GM21576 (cell line): ENCODE results near the gene ZNRF2.
"Not testable (repeated sequence)": the region's sequence is repeated elsewhere in the genome, so short reads cannot be mapped to it uniquely, and the experiment has no call there.

ENCODE experiments used
- ATAC-seq: cut with Tn5 transposase; IDR thresholded peaks from one replicate; pipeline ENCODE4 v1.9.1; 2021; ENCODE audit warnings: mild to moderate bottlenecking, moderate library complexity; ENCODE audit not compliant: unreplicated experiment

ZNRF2 gene

DNA sequence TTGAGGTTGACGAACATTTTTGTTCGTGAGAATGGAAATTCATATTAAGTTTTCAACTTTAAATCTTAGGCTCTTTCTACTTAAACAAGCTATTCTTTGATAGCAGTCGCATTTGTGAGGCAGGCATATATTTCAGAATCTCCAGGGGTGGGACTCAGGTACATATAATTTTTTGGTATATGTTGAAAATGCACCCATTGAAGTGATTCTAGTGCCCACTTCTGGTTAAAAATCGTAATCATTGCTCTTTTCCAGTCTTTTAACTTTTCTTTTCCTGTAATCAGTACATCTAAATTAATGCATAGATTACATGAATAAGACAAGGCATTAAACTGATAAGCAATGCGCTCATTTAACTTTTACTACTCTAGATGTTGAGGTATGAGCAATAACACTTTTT lies 67.8 kb downstream of the ZNRF2 start:
- ATAC-seq, result no peak

DNA sequence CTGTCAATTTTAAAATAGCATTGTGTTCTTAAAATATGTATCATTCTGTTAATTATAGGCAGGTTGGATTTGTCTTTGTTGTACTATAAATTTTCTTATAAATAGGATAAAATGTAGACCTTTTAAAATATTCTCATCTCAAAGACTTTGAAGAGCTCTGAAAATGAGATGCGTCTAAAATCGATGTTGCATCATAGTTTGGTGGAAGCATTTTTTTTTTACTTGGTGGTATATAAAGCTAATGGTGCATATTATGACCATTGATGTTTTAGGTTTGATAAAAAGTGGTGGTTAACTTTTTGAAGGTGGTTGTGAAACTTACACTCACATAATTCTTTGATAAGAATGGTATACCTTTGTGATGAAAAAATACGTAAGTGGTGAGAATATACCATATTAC lies 69.1 kb downstream of the ZNRF2 start:
- ATAC-seq, result no peak

DNA sequence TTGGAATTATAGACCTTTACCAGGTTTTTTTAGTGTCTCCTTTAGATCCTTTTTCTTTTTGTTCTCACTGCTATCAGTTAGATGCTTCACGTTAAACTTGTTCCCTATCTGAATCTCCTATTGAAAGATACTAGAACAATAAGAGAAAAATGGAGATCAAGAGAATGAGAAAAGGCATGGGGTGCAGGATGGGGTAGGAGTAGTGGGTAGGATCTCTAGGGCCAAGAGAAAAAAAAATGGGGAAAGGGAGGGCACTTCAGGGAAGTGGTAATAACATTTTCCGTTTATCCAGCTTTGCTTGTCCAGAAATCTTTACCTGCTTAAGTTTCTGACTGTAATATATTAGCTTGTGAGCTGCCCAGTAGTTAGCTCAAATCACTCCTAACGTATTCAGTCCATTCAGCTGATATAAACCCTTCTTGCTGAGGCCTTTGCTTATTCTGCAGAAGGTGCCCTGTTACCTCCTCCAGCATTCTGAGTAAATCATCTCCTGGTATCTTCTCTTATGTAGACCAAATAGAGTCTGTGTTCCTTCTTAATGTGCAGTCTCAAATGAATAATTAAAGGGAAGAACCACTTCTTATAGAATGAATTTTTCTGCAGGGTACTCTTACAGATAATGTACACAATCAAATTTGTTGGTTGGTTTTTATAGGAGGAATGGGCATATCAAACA lies 69.7 kb downstream of the ZNRF2 start:
- ATAC-seq, result no peak

DNA sequence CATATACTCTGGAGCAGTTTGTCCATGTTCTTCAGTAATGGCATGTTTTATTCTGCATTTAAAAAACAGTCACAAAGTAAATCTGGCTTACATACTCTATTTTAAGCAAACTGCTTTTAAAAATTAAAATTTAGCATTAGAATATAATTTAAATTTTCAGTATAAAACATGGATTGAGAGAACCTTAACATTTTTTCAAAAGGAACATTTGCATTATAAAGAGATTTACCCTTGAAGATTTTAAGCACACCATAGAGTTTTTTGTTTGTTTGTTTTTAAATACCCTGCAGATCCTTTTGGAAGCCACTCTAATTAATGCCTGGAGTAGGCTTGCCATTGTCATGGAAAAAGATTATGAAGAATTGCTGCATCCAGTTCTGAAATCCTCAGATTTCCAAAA lies 70.4 kb downstream of the ZNRF2 start:
- no peak for ATAC-seq

DNA sequence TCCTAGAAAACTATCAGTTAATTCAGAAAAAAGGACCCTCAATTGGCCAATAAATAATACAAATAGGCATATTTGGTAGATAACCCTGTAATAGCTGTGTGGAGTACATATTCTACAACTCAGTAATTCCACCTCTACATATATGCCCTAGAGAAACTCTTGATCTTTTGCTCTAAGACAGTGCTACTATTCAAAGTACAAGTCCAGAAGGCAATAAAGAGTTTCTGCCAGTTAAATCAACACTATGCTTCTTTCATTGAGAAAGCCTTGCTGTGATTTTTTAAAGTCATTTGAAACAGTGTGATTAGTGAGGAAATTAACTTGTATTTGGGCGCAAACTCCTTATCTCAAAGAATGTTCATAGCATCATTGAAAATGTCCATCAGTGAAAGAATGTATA lies 75.6 kb downstream of the ZNRF2 start:
- no peak for ATAC-seq

DNA sequence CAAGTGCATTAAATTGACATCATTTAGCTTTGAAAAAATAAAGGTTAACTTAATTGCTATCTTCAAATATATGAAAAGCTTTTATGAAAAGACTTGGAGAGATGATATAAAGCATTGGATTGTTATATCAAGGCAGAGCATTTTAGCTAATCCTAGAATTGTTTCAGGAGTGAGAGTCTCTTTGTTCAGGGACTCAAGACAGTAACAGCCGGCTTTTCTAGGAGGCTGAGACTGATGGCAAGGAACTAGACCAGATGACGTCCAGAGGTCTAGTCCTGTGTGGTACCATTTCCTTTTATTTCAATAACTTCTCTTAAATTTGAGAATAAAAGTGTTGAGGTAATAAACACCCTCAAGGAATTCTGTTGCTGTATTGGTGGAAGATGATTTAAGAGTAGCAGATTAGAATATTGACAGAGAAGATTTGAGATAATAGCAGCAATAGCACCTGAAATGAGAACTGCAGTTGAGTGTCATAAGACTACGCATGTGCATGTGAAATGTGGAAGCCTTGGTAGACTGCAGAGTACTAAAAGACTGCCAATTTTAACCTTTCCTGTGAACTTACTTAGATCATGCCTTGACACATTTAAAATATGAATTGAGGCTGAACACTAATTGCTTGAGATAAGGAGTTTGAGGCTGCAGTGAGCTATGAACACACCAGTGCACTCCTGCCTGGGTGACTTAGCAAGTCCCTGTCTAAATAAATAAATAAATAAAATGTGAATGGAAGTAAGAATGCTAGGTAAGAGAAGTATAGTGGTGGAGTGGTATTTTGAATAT lies 79.6 kb downstream of the ZNRF2 start:
- no peak for ATAC-seq

DNA sequence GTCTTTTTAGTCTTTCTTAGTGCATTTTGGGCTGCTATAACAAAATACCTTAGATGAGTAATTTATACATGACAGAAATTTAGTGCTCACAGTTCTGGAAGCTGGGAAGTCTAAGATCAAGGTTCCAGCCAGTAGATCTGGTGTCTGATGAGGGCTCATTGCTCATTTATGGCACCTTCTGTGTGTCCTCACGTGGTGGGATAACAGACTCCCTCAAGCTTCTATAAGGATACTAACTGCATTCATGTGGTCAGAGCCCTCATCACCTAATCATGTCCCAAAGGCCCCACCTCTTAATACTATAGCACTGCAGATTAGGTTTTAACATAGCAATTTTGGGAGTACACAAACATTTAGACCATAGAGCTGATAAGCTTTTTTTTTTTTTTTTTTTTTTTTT lies 80.4 kb downstream of the ZNRF2 start:
- no peak for ATAC-seq

DNA sequence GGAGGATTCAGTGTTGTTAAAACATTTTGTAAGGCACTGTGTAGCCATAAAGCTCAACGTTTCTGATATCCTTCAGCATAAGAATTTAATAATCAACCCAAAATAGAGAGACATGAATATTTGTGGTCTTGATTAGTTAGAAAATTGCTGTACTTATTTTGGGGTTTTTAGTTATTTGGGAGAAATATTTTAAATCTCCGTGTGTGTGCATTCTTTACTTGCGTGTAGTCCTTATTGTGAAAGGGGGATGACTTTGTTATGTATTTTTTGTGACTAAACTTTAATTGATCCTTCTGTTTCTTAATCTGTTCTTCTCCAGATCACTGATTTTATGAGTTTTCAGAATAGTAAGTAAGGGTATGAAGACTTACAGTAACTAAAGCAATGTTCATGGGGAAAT lies 81.2 kb downstream of the ZNRF2 start:
- ATAC-seq, result no peak

DNA sequence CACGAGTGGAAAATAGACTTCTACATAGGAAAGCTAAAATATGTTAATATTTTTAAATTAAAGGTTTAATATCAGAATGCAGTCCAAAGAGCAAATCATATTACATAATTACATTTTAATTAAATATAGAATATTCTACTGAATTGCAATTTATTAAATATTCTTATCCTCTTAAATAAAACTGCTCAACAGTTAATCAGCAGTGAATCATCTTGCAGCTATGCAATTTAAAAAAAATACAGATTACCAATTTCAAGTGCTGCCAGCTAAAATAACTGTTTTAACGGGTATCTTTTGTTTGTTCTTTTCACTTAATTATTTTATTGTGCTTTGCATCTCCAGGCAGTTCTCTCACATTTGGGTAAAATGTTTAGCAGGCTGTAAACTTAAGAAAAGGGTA lies 82.2 kb downstream of the ZNRF2 start:
- ATAC-seq, result no peak

DNA sequence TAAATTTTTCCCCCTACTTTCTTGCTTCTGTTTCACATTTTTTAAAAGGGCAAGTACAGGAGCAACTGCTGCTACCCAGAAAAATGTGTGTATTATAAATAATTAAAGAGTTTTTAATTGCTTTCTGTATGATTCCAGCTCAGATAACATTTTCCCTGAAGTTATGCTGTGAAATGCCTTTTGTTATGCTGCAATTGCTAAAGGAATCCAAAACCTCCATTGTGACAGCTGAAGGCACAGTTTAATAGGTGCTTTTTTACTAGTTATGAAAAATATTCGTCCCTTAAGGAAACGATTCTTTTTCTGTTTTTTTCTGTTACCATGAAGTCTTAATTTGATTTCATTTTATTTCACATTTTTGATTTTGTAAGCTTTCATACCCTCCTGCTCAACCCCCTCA lies 83.2 kb downstream of the ZNRF2 start:
- ATAC-seq, result no peak

DNA sequence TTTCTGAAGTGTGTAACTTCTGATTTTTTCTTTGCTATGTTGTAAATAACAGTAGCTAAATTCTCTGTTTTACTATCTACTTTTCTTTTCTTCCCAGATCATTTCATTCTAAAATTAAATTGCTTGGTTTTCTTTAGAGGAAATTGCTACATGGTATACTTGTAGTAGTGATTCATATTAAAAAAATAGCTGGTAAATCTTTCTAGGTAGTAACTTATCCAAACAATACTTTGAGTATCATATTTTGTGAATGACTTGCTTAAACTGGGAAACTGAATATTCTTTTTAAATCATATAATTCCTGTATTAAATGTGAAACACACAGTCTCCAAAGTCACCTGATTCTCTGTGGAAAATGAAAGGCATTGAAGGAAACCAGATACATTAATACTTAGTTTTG lies 85.5 kb downstream of the ZNRF2 start:
- no peak for ATAC-seq

DNA sequence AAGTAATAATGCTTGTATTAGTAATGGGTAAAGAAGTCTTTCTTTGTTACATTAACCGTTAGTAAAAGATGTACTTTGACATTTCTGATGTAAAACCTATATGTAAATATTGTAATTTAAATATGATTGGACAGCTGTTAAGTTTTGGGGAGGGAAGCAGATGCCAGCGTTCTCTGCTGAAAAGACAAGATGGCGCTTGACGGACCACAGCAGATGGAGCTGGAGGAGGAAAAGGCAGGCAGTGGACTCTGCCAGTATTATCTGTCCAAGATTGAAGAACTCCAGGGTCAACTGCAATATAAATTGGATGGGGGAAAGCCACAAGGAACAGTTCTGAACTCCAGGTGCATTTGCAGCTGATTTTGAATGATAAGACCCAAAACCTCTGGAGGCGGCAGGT lies 86.9 kb downstream of the ZNRF2 start:
- no peak for ATAC-seq

DNA sequence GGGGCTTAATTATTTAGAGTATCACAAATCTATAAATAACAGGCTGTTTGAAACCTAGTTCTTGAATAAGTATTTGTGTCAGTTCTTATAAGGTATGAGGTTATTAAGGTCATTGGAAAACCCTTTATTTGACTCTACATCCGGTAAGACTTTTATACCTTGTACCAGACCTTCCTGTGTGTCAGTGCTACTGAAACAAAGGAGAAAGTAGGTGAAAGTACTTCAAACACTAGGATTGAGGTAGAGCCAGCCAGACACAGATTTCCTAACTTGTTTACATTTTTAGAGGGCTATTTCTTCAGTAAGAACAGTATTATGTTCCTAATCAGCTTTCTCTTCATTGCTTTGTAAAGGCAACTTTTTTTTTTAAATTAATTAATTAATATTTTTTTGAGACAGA lies 93.9 kb downstream of the ZNRF2 start:
- ATAC-seq, result no peak

DNA sequence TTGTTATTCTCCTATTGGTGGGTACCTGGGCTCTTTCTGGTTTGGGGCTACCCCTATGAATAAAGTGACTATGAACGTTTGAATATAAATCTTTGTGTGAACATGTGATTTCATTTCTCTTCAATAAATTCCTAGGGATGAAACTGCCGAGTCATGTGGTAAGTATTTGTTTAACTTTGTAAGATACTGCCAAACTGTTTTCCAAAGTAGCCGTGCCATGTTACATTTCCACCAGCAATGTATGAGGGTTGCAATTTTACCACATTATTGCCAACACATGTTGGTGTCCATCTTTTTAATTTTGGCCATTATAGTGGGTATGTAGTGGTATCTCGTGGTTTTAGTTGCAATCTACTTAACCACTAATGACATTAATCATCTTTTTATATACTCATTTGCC lies 94.7 kb downstream of the ZNRF2 start:
- ATAC-seq, result no peak

DNA sequence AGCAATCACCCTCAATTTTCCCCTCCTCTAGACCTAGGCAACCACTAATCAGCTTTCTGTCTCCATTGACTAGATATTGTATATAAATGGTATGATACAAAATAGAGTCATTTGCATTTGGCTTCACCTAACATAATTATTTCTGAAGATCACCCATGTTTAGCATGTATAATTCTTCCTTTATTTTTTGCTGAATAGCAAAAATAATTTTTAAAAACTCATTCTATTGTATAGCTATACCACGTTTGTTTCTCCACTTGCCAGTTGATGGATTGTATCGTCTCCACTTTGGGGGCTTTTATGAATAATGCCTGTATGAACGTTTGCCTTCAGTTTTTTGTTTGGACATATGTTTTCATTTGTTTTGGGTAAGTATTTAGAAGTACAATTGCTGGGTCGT lies 95.3 kb downstream of the ZNRF2 start:
- no peak for ATAC-seq

DNA sequence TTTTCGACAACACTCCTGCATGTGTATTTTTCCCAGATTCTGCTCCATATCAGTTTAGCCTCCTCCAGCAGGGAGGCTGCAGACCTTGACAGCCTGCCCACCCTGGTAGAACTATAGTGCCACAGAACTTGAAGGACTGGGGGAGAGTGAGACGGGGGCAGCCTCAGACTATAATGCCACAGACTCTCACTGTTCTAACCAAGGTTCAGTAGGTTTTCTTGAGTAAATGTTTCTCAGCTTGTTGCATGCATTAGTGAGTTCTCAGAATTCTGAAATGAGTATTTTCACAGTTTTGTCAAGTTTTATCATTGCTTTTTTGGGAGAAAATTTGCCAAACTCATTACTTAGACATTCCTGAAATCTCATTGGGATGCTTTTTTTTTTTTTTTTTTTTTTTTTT lies 95.9 kb downstream of the ZNRF2 start:
- no peak for ATAC-seq

DNA sequence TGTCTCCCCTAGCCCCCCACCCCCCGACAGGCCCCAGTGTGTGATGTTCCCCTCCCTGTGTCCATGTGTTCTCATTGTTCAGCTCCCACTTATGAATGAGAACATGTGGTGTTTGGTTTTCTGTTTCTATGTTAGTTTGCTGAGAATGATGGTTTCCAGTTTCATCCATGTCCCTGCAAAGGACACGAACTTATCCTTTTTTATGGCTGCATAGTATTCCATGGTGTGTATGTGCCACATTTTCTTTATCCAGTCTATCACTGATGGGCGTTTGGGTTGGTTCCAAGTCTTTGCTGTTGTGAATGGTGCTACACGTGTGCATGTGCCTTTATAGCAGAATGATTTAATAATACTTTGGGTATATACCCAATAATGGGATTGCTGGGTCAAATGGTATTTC lies 96.4 kb downstream of the ZNRF2 start:
- ATAC-seq, result not testable (repeated sequence)

DNA sequence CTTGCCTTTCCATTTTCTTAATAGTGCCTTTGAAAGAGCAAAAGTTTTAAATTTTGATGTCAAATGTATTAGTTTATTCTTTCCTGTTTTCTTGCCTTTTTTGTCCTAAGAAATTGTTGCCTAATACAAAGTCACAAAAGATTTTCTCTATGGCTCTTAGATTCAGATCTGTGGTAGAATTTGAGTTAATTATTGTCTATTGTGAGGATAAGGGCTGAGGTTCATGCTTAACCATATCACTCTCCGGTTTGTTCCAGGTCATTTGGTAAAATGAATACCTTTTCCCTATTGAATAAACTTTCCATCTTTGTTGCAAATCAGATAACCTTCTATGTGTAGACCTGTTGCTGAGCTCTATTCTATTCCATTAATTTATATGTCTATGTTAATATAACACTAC lies 98.2 kb downstream of the ZNRF2 start:
- no peak for ATAC-seq

DNA sequence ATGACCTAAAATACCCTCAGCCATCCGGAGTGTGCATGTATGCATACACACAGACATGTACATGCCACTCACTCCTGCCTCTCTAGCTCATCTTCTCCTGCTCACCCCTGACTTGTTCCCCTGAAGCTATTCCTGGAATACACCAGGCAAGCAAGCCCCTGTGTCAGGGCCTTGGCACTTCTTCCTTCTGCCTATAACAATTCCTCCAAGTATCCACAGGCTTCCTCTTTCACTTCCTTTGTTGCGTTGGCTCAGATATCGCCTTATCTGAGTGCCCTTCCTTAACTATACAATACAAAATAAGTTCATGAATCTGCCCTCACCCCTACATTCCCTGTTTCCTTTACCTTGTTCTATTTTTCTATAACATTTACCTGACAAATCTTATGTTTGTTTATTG lies 105.4 kb downstream of the ZNRF2 start:
- ATAC-seq, result no peak

DNA sequence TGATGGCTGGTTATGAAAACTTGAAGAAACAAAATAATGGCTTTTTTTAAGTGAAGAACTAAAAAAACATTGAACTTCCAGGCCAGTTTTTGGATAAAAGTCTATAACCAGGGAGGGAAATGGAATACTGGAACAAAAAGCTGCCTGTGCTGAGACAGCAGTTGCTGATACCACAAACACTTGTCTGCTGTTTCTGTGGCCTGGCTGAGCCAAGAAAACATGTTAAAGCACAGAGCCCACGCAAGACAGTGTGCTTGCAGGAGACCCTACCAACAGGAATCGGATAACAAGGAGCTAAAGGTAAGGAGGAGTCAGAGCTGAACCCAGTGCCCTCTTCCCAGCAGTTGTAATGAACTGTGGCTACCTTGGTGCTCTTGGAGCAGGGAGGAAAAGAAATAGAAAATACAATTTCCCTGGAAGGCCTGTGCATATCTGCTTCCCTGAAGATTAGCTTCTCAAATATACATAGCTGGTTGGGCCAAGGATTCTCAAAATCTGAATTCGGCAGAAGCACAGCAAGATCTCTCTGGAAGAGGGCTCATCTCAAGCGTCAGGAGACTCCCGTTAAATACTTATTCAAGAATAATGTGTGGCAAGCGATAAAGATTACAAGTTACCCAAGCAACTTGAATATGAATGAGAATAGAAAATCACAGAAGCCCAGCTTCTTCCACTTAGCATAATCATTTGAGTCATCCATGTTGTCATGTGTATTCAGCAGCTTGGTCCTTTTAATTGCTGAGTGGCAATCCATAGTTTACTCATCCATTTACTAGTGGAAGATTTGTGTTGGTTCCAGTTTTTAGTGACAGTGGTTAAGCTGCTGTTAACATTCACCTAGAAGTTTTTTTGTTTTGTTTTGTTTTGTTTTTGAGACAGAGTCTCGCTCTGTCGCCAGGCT lies 106.6 kb downstream of the ZNRF2 start:
- ATAC-seq, result no peak

DNA sequence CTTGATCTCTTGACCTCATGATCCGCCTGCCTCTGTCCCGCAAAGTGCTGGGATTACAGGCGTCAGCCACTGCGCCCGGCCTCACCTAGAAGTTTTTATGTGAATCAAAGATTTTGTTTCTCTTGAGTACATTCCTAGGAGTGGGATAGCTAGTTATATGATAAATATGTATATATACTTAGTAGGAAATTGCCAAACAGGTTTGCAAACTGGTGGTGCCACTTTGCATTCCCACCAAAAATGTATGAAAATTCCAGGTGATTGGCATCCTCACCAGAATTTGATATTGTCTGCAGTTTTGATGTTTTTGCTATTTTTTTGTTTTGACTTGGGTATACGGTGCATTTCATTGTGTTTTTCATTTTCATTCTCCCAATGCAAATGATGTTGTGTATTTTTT lies 107.4 kb downstream of the ZNRF2 start:
- no peak for ATAC-seq

DNA sequence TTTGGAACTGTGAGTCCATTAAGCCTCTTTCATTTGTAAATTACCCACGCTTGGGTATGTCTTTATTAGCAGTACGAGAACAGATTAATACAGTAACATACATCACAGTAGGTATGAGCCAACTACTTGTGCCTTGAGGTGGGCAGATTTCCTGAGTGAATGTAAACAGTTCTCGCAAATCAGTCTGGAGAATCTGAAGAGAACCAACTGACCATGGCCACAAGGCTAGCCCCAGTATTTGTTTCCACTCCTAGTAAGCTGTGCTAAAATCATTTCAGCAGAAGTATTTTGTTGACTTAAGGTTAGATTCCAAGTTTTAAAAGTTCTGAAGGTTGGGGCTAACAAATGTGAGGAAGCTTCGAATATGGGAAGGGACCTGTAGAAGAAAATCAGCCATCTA lies 111.3 kb downstream of the ZNRF2 start:
- ATAC-seq, result no peak
